ENCODE data around the gene BRD3.

GRCh38 chr9:134059188-134059641 lies 8.6 kb downstream of the BRD3 start:
- no peak for TF ChIP-seq CTCF (IDR thresholded peaks at IDR 0.05)
- no peak for TF ChIP-seq POLR2A (IDR thresholded peaks at IDR 0.05)
- no peak for TF ChIP-seq EP300 (IDR thresholded peaks at IDR 0.05)

Data from tibial nerve (tissue), 4 donors.